Measurements from ENCODE around the gene ATOH1.

GRCh38 chr4:93878566-93878965 is 50.0 kb downstream of the ATOH1 start:
- TF ChIP-seq CTCF (conservative IDR thresholded peaks at IDR 0.05; ENCODE audit: low read depth, low read length): no peak
- TF ChIP-seq POLR2A (IDR thresholded peaks at IDR 0.05; ENCODE audit: low read depth, low read length): no peak
- TF ChIP-seq CEBPB (IDR thresholded peaks at IDR 0.05; ENCODE audit: low read depth, low read length): no peak
- no peak for TF ChIP-seq RFX5 (IDR thresholded peaks at IDR 0.05; ENCODE audit: low read depth, low read length)

Data from IMR-90 (cell line).